Measurements from ENCODE around the gene GALT. TPM values are rescaled to one million over a fixed set of nuclear protein-coding genes. Genes with fewer than 3 reads are reported as not detected.

Gene GALT
- total and polyA plus RNA-seq, 2 donors from 2014 or later: 49.2 to 83.7 TPM

GRCh38 chr9:34633166-34633565, 13.3 kb upstream of the GALT start:
- peaks cover 2 to 7% (median 2%) of the 10 kb centered on the region in 3 donors for H3K36me3 ChIP-seq (ENCODE audit: control insufficient read depth in 2 of 3, insufficient read depth in 3 of 3, low read length in 3 of 3)
- intact Hi-C loops (cut with DNase I): no loop called here
- no peak overlapping the region for H3K27ac ChIP-seq (ENCODE audit: low read depth in 2 of 2, low read length in 2 of 2)
- DNase-seq: no peak
- no peak overlapping the region for H3K9ac ChIP-seq (ENCODE audit: low read length in 3 of 3)
- H3K4me3 ChIP-seq (ENCODE audit: low read length in 3 of 3): no peak overlapping the region
- no peaks in the 10 kb centered on the region for H3K9me3 ChIP-seq (ENCODE audit: control insufficient read depth in 2 of 3, insufficient read depth in 1 of 3, low read length in 3 of 3)
- no peak for FAIRE-seq
- peaks cover 0 to 26% (median 2%) of the 10 kb centered on the region in 3 donors for H3K4me1 ChIP-seq (ENCODE audit: control insufficient read depth in 2 of 3, insufficient read depth in 2 of 3, low read depth in 1 of 3, low read length in 3 of 3)
- H3K27me3 ChIP-seq (ENCODE audit: control insufficient read depth, insufficient read depth, low read length): peaks cover 13% of the 10 kb centered on the region
- TF ChIP-seq, protein P1, sequence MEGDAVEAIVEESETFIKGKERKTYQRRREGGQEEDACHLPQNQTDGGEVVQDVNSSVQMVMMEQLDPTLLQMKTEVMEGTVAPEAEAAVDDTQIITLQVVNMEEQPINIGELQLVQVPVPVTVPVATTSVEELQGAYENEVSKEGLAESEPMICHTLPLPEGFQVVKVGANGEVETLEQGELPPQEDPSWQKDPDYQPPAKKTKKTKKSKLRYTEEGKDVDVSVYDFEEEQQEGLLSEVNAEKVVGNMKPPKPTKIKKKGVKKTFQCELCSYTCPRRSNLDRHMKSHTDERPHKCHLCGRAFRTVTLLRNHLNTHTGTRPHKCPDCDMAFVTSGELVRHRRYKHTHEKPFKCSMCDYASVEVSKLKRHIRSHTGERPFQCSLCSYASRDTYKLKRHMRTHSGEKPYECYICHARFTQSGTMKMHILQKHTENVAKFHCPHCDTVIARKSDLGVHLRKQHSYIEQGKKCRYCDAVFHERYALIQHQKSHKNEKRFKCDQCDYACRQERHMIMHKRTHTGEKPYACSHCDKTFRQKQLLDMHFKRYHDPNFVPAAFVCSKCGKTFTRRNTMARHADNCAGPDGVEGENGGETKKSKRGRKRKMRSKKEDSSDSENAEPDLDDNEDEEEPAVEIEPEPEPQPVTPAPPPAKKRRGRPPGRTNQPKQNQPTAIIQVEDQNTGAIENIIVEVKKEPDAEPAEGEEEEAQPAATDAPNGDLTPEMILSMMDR (IDR thresholded peaks at IDR 0.05; ENCODE audit: borderline replicate concordance, extremely low read depth, insufficient read depth): no peak

DNA sequence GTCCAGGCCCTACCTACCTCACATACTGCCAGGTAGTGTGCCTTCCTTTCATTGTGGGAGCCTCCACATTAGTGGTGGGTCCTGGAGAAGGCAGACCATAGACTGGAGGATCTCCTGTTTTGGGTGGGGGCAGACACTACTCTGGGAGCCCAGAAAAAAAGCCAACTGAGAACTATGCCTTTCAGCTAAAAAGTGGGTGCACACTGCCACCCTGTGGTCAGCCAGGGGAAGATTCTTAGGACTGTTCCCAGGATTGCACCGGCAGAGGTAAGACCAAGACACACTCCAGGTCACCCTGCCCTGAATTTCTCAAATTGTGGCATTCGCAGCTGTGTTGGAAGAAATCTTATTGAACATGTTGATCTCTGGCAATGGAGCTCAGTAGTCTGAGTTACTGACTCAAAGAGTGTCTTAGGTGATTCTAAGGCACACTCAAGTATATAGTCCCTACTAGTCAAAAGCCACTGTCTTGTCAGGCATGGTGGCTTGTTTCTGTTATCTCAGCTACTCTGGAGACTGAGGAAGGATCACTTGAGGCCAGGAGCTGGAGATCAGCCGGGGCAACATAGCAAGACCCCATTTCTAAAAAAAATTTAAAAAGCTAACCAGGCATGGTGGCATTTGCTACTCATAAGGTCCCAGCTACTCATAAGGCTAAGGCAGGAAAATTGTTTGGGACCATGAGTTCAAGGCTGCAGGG, 12.5 kb upstream of the GALT start:
- Histone ChIP-seq H3K4me1 (ENCODE audit: control insufficient read depth in 2 of 3, insufficient read depth in 2 of 3, low read depth in 1 of 3, low read length in 3 of 3) (peaks cover 0 to 24% (median 2%) of the 10 kb centered on the region in 3 donors), H3K27ac (ENCODE audit: low read depth in 2 of 2, low read length in 2 of 2) (no peak overlapping the region), H3K4me3 (ENCODE audit: low read length in 3 of 3) (no peak overlapping the region), H3K27me3 (ENCODE audit: control insufficient read depth, insufficient read depth, low read length) (peaks cover 9% of the 10 kb centered on the region), H3K36me3 (ENCODE audit: control insufficient read depth in 2 of 3, insufficient read depth in 3 of 3, low read length in 3 of 3) (peaks cover 2 to 7% (median 2%) of the 10 kb centered on the region in 3 donors), H3K9ac (ENCODE audit: low read length in 3 of 3) (no peak overlapping the region), H3K9me3 (ENCODE audit: control insufficient read depth in 2 of 3, insufficient read depth in 1 of 3, low read length in 3 of 3) (no peaks in the 10 kb centered on the region)
- DNase-seq: peak in 4 of 5 donors; percentile 64 to 80 (median 71)
- intact Hi-C loops (cut with DNase I): no loop called here
- TF ChIP-seq, protein P1 (IDR thresholded peaks at IDR 0.05; ENCODE audit: borderline replicate concordance, extremely low read depth, insufficient read depth): peak; percentile 86
- FAIRE-seq: no peak

GRCh38 chr9:34634551-34635248, 11.8 kb upstream of the GALT start:
- intact Hi-C loops (cut with DNase I): no loop called here

More at GRCh38 chr9:34634551-34635248, 11.8 kb upstream of the GALT start:
- Histone ChIP-seq H3K9me3 (ENCODE audit: control insufficient read depth in 2 of 3, insufficient read depth in 1 of 3, low read length in 3 of 3) (no peaks in the 10 kb centered on the region), H3K9ac (ENCODE audit: low read length in 3 of 3) (no peak overlapping the region), H3K4me1 (ENCODE audit: control insufficient read depth in 2 of 3, insufficient read depth in 2 of 3, low read depth in 1 of 3, low read length in 3 of 3) (peaks cover 0 to 21% (median 2%) of the 10 kb centered on the region in 3 donors), H3K36me3 (ENCODE audit: control insufficient read depth in 2 of 3, insufficient read depth in 3 of 3, low read length in 3 of 3) (peaks cover 2 to 7% (median 2%) of the 10 kb centered on the region in 3 donors), H3K4me3 (ENCODE audit: low read length in 3 of 3) (no peak overlapping the region), H3K27ac (ENCODE audit: low read depth in 2 of 2, low read length in 2 of 2) (no peak overlapping the region), H3K27me3 (ENCODE audit: control insufficient read depth, insufficient read depth, low read length) (peaks cover 4% of the 10 kb centered on the region)
- DNase-seq (no peak), FAIRE-seq (no peak)
- TF ChIP-seq, protein P1 (IDR thresholded peaks at IDR 0.05; ENCODE audit: borderline replicate concordance, extremely low read depth, insufficient read depth): no peak

Measured in kidney (tissue), 14 donors.